Erythroblast (primary cell): ENCODE measurements around the gene MC2R.

Experiments used
- GATA1 ChIP-seq: IDR thresholded peaks from 2 replicates; pipeline ENCODE4 v1.6.1; 2011; ENCODE audit warnings: low read depth, mild to moderate bottlenecking, control low read depth, low read length, moderate library complexity
- POLR2A ChIP-seq: IDR thresholded peaks from 2 replicates; pipeline ENCODE4 v1.6.1; 2011; ENCODE audit warnings: mild to moderate bottlenecking, low read length

- no peak for TF ChIP-seq POLR2A
- TF ChIP-seq GATA1, result no peak
These were observed 40.8 kb downstream of the MC2R start for GRCh38 chr18:13874558-13874957.
